Measurements from ENCODE around the gene SLC26A4.

Gene SLC26A4

GRCh38 chr7:107692501-107692900, 31.9 kb downstream of the SLC26A4 start:
- no peak for DNase-seq
- WGBS (ENCODE audit: insufficient coverage): no CpG with 5 or more reads among the region's 1 CpG
- H3K4me1 ChIP-seq (ENCODE audit: control extremely low read depth in 1 of 4, control insufficient read depth in 4 of 4, insufficient read depth in 4 of 4, low read length in 3 of 4): peaks cover 5 to 20% (median 17%) of the 10 kb centered on the region in 4 experiments
- no peak overlapping the region for H3K4me3 ChIP-seq (ENCODE audit: control insufficient read depth in 1 of 7, extremely low read depth in 1 of 7, insufficient read depth in 4 of 7, low read depth in 2 of 7, low read length in 6 of 7)
- no peaks in the 10 kb centered on the region for H3K36me3 ChIP-seq (ENCODE audit: control insufficient read depth in 4 of 4, insufficient read depth in 4 of 4, low read length in 3 of 4)
- H3K27me3 ChIP-seq (replicated peaks in 2 of 5; ENCODE audit: control insufficient read depth in 4 of 5, insufficient read depth in 5 of 5, low read length in 4 of 5): no peaks in the 10 kb centered on the region
- no peak overlapping the region for H3K27ac ChIP-seq (ENCODE audit: insufficient read depth in 1 of 2, low read depth in 1 of 2, low read length in 2 of 2, poor library complexity in 1 of 2, severe bottlenecking in 2 of 2)
- H3K9me3 ChIP-seq (ENCODE audit: control extremely low read depth in 1 of 5, control insufficient read depth in 4 of 5, insufficient read depth in 2 of 5, low read depth in 1 of 5, low read length in 4 of 5): no peaks in the 10 kb centered on the region
- POLR2A ChIA-PET: no interaction called here
- CTCF ChIA-PET: interaction anchor here (1.2 to 1.4 kb wide), 2 partner anchors 25 to 187 kb away, joined by 3 read pairs; no protein-coding TSS in a partner anchor

- ChIA-PET CTCF (interaction anchor here (0.6 to 1.4 kb wide), 4 partner anchors 10 to 1157 kb away, joined by 3 to 4 read pairs (median 3); no protein-coding TSS in a partner anchor), POLR2A (interaction anchor here (0.6 kb wide), 1 partner anchor 16 kb away, joined by 3 read pairs; no protein-coding TSS in a partner anchor)
- H3K27me3 ChIP-seq (replicated peaks in 2 of 5; ENCODE audit: control insufficient read depth in 4 of 5, insufficient read depth in 5 of 5, low read length in 4 of 5): no peaks in the 10 kb centered on the region
- DNase-seq: no peak
- no peaks in the 10 kb centered on the region for H3K36me3 ChIP-seq (ENCODE audit: control insufficient read depth in 4 of 4, insufficient read depth in 4 of 4, low read length in 3 of 4)
- H3K27ac ChIP-seq (ENCODE audit: insufficient read depth in 1 of 2, low read depth in 1 of 2, low read length in 2 of 2, poor library complexity in 1 of 2, severe bottlenecking in 2 of 2): no peak overlapping the region
- no peaks in the 10 kb centered on the region for H3K9me3 ChIP-seq (ENCODE audit: control extremely low read depth in 1 of 5, control insufficient read depth in 4 of 5, insufficient read depth in 2 of 5, low read depth in 1 of 5, low read length in 4 of 5)
- WGBS (ENCODE audit: insufficient coverage): 94% methylated on average over 3 of the region's 4 CpGs
- H3K4me3 ChIP-seq (ENCODE audit: control insufficient read depth in 1 of 7, extremely low read depth in 1 of 7, insufficient read depth in 4 of 7, low read depth in 2 of 7, low read length in 6 of 7): no peak overlapping the region
- peaks cover 5 to 20% (median 17%) of the 10 kb centered on the region in 4 experiments for H3K4me1 ChIP-seq (ENCODE audit: control extremely low read depth in 1 of 4, control insufficient read depth in 4 of 4, insufficient read depth in 4 of 4, low read length in 3 of 4)
These were observed 32.8 kb downstream of the SLC26A4 start for GRCh38 chr7:107693396-107693795.

GRCh38 chr7:107694386-107694785, 33.8 kb downstream of the SLC26A4 start:
- H3K27me3 ChIP-seq (replicated peaks in 2 of 5; ENCODE audit: control insufficient read depth in 4 of 5, insufficient read depth in 5 of 5, low read length in 4 of 5): no peaks in the 10 kb centered on the region
- ChIA-PET CTCF (interaction anchor here (0.5 to 1.3 kb wide), 3 partner anchors 16 to 29 kb away, joined by 3 to 4 read pairs (median 3); no protein-coding TSS in a partner anchor), POLR2A (no interaction called here)
- no peak overlapping the region for H3K4me3 ChIP-seq (ENCODE audit: control insufficient read depth in 1 of 7, extremely low read depth in 1 of 7, insufficient read depth in 4 of 7, low read depth in 2 of 7, low read length in 6 of 7)
- no peak for DNase-seq
- no peaks in the 10 kb centered on the region for H3K36me3 ChIP-seq (ENCODE audit: control insufficient read depth in 4 of 4, insufficient read depth in 4 of 4, low read length in 3 of 4)
- no peaks in the 10 kb centered on the region for H3K9me3 ChIP-seq (ENCODE audit: control extremely low read depth in 1 of 5, control insufficient read depth in 4 of 5, insufficient read depth in 2 of 5, low read depth in 1 of 5, low read length in 4 of 5)
- no peak overlapping the region for H3K27ac ChIP-seq (ENCODE audit: insufficient read depth in 1 of 2, low read depth in 1 of 2, low read length in 2 of 2, poor library complexity in 1 of 2, severe bottlenecking in 2 of 2)
- 95% methylated on average over 4 of the region's 5 CpGs for WGBS (ENCODE audit: insufficient coverage)
- peaks cover 5 to 20% (median 17%) of the 10 kb centered on the region in 4 experiments for H3K4me1 ChIP-seq (ENCODE audit: control extremely low read depth in 1 of 4, control insufficient read depth in 4 of 4, insufficient read depth in 4 of 4, low read length in 3 of 4)

- no peak for DNase-seq
- POLR2A ChIA-PET: no interaction called here
These were observed 35.8 kb downstream of the SLC26A4 start for GRCh38 chr7:107696330-107696946.

GRCh38 chr7:107697321-107698049, 36.9 kb downstream of the SLC26A4 start:
- Histone ChIP-seq H3K9me3 (ENCODE audit: control extremely low read depth in 1 of 5, control insufficient read depth in 4 of 5, insufficient read depth in 2 of 5, low read depth in 1 of 5, low read length in 4 of 5) (no peaks in the 10 kb centered on the region), H3K27me3 (replicated peaks in 2 of 5; ENCODE audit: control insufficient read depth in 4 of 5, insufficient read depth in 5 of 5, low read length in 4 of 5) (no peaks in the 10 kb centered on the region), H3K4me3 (ENCODE audit: control insufficient read depth in 1 of 7, extremely low read depth in 1 of 7, insufficient read depth in 4 of 7, low read depth in 2 of 7, low read length in 6 of 7) (no peak overlapping the region), H3K4me1 (ENCODE audit: control extremely low read depth in 1 of 4, control insufficient read depth in 4 of 4, insufficient read depth in 4 of 4, low read length in 3 of 4) (no peaks in the 10 kb centered on the region), H3K36me3 (ENCODE audit: control insufficient read depth in 4 of 4, insufficient read depth in 4 of 4, low read length in 3 of 4) (no peaks in the 10 kb centered on the region), H3K27ac (ENCODE audit: insufficient read depth in 1 of 2, low read depth in 1 of 2, low read length in 2 of 2, poor library complexity in 1 of 2, severe bottlenecking in 2 of 2) (no peak overlapping the region)
- WGBS (ENCODE audit: insufficient coverage): 90% methylated on average over 3 of the region's 7 CpGs
- CTCF ChIA-PET: interaction anchor here (0.6 to 1.0 kb wide), 5 partner anchors 8 to 406 kb away, joined by 3 read pairs; no protein-coding TSS in a partner anchor
- DNase-seq: no peak
- POLR2A ChIA-PET: no interaction called here

More at GRCh38 chr7:107696330-107696946, 35.8 kb downstream of the SLC26A4 start:
- no peak overlapping the region for H3K27ac ChIP-seq (ENCODE audit: insufficient read depth in 1 of 2, low read depth in 1 of 2, low read length in 2 of 2, poor library complexity in 1 of 2, severe bottlenecking in 2 of 2)
- peaks cover 0 to 7% (median 4%) of the 10 kb centered on the region in 4 experiments for H3K4me1 ChIP-seq (ENCODE audit: control extremely low read depth in 1 of 4, control insufficient read depth in 4 of 4, insufficient read depth in 4 of 4, low read length in 3 of 4)
- H3K4me3 ChIP-seq (ENCODE audit: control insufficient read depth in 1 of 7, extremely low read depth in 1 of 7, insufficient read depth in 4 of 7, low read depth in 2 of 7, low read length in 6 of 7): no peak overlapping the region
- 100% methylated on average over 2 of the region's 4 CpGs for WGBS (ENCODE audit: insufficient coverage)
- no peaks in the 10 kb centered on the region for H3K36me3 ChIP-seq (ENCODE audit: control insufficient read depth in 4 of 4, insufficient read depth in 4 of 4, low read length in 3 of 4)
- H3K9me3 ChIP-seq (ENCODE audit: control extremely low read depth in 1 of 5, control insufficient read depth in 4 of 5, insufficient read depth in 2 of 5, low read depth in 1 of 5, low read length in 4 of 5): no peaks in the 10 kb centered on the region
- no peaks in the 10 kb centered on the region for H3K27me3 ChIP-seq (replicated peaks in 2 of 5; ENCODE audit: control insufficient read depth in 4 of 5, insufficient read depth in 5 of 5, low read length in 4 of 5)
- CTCF ChIA-PET: interaction anchor here (0.6 to 1.5 kb wide), 3 partner anchors 11 to 185 kb away, joined by 3 read pairs; no protein-coding TSS in a partner anchor

- CTCF ChIA-PET: no interaction called here
- H3K9me3 ChIP-seq (ENCODE audit: control extremely low read depth in 1 of 5, control insufficient read depth in 4 of 5, insufficient read depth in 2 of 5, low read depth in 1 of 5, low read length in 4 of 5): no peaks in the 10 kb centered on the region
- no peak overlapping the region for H3K4me3 ChIP-seq (ENCODE audit: control insufficient read depth in 1 of 7, extremely low read depth in 1 of 7, insufficient read depth in 4 of 7, low read depth in 2 of 7, low read length in 6 of 7)
- no peaks in the 10 kb centered on the region for H3K36me3 ChIP-seq (ENCODE audit: control insufficient read depth in 4 of 4, insufficient read depth in 4 of 4, low read length in 3 of 4)
- no peak overlapping the region for H3K27ac ChIP-seq (ENCODE audit: insufficient read depth in 1 of 2, low read depth in 1 of 2, low read length in 2 of 2, poor library complexity in 1 of 2, severe bottlenecking in 2 of 2)
- no peaks in the 10 kb centered on the region for H3K4me1 ChIP-seq (ENCODE audit: control extremely low read depth in 1 of 4, control insufficient read depth in 4 of 4, insufficient read depth in 4 of 4, low read length in 3 of 4)
- POLR2A ChIA-PET: interaction anchor here (0.7 kb wide), 1 partner anchor 66 kb away, joined by 4 read pairs; no protein-coding TSS in a partner anchor
- no peak for DNase-seq
- H3K27me3 ChIP-seq (replicated peaks in 2 of 5; ENCODE audit: control insufficient read depth in 4 of 5, insufficient read depth in 5 of 5, low read length in 4 of 5): no peaks in the 10 kb centered on the region
These were observed 39.9 kb downstream of the SLC26A4 start for GRCh38 chr7:107700570-107700969.

- Histone ChIP-seq H3K4me1 (ENCODE audit: control extremely low read depth in 1 of 4, control insufficient read depth in 4 of 4, insufficient read depth in 4 of 4, low read length in 3 of 4) (no peaks in the 10 kb centered on the region), H3K9me3 (ENCODE audit: control extremely low read depth in 1 of 5, control insufficient read depth in 4 of 5, insufficient read depth in 2 of 5, low read depth in 1 of 5, low read length in 4 of 5) (no peaks in the 10 kb centered on the region), H3K4me3 (ENCODE audit: control insufficient read depth in 1 of 7, extremely low read depth in 1 of 7, insufficient read depth in 4 of 7, low read depth in 2 of 7, low read length in 6 of 7) (no peak overlapping the region), H3K27me3 (replicated peaks in 2 of 5; ENCODE audit: control insufficient read depth in 4 of 5, insufficient read depth in 5 of 5, low read length in 4 of 5) (no peaks in the 10 kb centered on the region), H3K27ac (ENCODE audit: insufficient read depth in 1 of 2, low read depth in 1 of 2, low read length in 2 of 2, poor library complexity in 1 of 2, severe bottlenecking in 2 of 2) (no peak overlapping the region), H3K36me3 (ENCODE audit: control insufficient read depth in 4 of 4, insufficient read depth in 4 of 4, low read length in 3 of 4) (no peaks in the 10 kb centered on the region)
- ChIA-PET CTCF (interaction anchor here (0.6 kb wide), 1 partner anchor 46 kb away, joined by 4 read pairs; no protein-coding TSS in a partner anchor), POLR2A (interaction anchor here (0.7 kb wide), 1 partner anchor 66 kb away, joined by 4 read pairs; no protein-coding TSS in a partner anchor)
- DNase-seq: no peak
- WGBS (ENCODE audit: insufficient coverage): 100% methylated on average over 2 of the region's 3 CpGs
These were observed 40.6 kb downstream of the SLC26A4 start for GRCh38 chr7:107701191-107701590.
